CD4-positive, alpha-beta T cell treated with Interleukin-15 for 1 hour (primary cell): ENCODE data around the gene FILIP1.

Experiments used
- DNase-seq: peaks from one replicate; pipeline ENCODE4 v3.0.0-alpha.2; 2020

The FILIP1 gene, protein sequence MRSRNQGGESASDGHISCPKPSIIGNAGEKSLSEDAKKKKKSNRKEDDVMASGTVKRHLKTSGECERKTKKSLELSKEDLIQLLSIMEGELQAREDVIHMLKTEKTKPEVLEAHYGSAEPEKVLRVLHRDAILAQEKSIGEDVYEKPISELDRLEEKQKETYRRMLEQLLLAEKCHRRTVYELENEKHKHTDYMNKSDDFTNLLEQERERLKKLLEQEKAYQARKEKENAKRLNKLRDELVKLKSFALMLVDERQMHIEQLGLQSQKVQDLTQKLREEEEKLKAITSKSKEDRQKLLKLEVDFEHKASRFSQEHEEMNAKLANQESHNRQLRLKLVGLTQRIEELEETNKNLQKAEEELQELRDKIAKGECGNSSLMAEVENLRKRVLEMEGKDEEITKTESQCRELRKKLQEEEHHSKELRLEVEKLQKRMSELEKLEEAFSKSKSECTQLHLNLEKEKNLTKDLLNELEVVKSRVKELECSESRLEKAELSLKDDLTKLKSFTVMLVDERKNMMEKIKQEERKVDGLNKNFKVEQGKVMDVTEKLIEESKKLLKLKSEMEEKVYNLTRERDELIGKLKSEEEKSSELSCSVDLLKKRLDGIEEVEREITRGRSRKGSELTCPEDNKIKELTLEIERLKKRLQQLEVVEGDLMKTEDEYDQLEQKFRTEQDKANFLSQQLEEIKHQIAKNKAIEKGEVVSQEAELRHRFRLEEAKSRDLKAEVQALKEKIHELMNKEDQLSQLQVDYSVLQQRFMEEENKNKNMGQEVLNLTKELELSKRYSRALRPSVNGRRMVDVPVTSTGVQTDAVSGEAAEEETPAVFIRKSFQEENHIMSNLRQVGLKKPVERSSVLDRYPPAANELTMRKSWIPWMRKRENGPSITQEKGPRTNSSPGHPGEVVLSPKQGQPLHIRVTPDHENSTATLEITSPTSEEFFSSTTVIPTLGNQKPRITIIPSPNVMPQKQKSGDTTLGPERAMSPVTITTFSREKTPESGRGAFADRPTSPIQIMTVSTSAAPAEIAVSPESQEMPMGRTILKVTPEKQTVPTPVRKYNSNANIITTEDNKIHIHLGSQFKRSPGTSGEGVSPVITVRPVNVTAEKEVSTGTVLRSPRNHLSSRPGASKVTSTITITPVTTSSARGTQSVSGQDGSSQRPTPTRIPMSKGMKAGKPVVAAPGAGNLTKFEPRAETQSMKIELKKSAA (N-terminal part only)

DNA sequence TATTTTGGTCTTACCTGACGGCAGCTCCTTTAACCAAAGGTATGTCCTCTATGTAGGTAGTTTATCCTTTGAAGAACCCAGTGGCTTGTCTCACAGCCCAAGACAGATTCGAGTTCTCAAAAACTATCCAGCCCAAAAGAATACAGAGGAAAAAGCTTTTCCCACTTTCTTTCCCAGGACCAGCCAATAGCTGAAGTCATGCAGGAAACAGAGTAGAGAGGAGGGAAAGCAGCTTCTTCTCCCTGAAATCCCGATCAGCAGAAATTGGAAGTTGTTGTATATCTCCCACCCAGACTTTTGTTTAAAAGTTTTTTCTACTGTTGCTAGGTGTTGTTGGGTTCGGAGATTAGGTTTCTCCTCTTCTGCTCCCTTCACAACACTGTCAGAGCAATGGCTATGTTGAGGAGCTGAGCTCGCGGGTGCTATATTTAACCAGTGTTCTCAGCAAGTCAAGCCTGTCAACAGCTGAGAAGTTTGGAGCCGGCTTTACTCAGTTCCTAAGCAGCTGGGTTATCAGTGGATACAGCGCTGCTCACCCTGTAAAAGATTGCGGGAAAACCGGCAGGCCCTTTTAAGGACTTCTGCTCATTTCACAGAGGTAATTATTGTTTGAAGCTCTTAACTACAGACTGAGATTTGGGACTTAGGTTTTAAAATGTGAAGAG is at the start of gene FILIP1:
Gene FILIP1 (minus strand): TSS at position 401 of the 665 bp plus-strand sequence. CDS start 78,828 bp downstream, outside the sequence.
- no peak for DNase-seq

DNA sequence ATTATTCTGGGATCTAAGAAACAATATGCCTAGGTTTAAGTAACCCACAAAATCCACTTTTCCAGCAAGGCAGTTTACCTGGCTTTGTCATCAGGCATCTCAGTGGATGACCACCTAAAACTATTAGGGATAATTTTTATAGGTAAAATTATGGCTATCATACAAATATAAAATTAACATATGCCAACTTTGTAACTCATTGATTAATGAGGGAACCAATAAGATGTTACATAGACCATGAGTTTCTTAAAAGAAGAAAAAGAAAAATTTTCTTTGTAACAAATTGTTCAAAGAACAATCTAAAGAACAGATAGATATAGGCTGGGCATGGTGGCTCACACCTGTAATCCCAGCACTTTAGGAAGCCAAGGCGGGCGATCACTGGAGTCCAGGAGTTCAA is 49.7 kb upstream of the FILIP1 start:
- DNase-seq, result no peak

DNA sequence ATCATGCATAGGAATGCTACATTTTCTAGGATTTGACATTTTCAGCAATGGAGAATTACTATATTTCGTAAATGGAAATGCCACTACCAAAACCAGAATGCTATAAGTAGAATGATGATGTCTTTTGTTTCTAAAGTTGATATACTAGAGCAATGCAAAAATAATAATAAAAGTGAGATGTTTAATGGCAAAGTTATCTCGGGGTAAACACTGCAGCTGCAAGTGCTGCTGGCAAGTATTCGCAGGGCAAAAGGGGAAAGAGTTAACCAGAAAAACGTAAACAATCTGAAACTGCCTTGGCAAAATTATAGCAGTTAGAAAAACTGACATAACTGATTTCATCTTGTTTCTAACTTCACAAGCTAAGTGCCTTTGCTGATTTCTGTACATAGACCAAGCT is 45.5 kb upstream of the FILIP1 start:
- DNase-seq, result no peak

DNA sequence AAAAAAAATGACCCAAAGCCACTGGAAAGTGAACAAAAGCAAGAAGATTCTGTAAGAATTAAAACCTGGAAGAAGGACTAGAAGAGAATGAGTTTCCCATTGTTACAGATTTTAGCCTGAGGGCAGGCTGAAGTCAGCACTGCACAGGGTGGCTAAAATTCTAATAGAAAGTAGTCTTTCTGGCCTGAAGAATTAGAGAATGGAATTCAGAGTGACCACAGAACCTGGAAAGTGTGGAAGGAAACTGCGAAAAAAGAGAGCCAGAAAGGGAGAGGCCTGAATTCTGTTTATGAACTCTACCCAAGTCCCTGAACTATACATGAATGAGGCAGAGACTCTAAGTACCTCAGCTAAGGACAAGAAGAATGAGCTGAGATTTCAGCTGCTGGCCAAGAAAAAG is 38.9 kb upstream of the FILIP1 start:
- DNase-seq, result no peak

DNA sequence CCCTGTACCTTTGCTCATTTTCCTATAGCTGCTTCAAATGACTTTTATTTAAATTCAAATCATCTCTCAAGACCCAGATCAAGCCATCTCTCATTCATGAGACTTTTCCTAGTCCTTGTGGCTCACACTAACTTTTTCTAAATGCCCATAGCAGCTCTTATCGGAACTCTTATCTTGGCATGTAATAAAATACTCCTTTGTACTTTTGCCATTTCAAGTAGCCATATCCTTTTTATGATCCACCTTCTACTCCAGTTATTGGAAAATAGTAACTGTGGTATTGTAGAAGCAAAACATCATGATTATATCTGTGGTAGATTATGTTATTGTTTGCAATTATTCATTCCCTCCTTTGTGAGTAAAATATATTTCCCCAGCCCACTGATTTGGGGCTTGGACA is 37.6 kb upstream of the FILIP1 start:
- no peak for DNase-seq

DNA sequence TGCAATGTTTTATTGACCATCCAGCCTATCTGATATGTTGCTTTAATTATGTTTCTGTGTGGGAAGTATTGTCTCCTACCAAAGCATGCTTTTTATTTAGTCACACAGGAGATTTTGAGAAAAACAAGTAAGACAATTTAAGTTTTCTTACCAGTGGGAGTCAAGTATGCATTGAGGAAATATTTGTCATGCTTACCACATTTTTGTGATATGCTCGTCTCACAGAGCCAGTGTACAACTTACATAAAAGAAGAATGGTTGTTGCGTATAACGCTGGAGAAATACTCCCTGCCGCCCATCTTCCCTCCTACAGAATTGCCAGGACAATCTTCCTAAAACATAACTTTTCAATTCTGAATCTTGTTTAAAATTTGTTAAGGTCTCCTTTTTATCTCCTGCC is 37.1 kb upstream of the FILIP1 start:
- DNase-seq, result no peak

DNA sequence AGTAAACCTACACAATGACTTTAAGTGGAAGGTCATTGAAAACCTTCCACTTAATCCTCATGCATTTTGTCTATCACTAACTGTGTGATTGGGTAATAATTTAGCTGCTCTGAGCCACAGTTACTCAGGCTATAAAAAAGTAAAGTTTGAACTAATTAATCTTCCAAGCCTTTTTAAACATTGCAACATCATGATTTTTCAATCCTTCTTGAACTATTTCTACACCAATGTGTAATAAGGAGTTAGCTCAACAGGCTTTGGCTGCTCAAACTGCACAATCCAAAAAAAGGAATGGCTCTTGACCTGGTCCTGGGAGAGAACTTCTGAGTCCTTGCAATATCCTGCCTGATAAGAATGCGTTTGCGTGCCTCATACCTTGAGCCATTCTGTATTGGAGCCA is 34.8 kb upstream of the FILIP1 start:
- DNase-seq, result no peak

DNA sequence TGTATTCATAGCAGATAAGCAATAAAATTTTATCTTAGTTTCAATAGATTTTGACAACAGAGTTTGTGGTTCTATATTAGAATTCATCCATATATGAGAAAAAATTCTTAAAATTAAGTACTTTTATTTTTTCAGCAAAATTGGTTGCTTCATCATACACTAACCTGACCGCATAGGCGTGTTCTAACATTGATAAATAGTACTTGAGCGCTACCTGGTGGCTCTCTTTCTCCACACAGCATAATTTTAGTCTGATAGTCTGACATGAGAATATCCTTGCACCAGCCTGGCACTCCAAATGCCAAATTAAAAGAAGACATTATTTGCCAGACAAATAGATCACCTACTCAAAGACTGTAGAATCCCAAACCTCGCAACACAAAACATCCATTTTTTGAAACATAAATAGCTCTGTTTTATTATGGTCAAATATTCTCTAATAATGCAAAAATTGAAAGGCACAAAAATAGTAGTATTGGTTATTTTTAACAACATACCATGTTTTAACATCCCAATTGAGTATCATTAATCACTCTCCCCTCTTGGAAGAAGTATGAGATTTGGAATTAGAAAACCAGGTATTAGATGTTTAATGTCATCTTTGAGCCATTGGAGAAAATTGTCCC is 33.0 kb upstream of the FILIP1 start:
- peak; percentile 17 for DNase-seq

DNA sequence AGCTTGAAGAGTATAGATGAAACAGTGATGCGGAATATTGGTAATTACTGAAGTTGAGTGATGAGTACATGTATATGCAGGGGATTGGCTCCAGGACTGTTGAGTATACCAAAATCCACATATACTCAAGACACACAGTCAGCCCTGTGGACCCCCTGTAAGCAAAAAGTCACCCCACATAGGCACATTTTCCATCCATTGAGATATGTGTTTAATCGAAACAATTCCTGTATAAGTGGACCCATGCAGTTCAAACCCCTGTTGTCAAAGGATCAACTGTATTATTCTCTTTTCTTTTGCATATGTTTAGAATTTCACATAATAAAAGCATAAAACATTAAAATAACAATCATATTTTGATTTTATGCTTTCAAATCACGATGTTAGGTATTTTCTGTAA is 32.1 kb upstream of the FILIP1 start:
- no peak for DNase-seq

DNA sequence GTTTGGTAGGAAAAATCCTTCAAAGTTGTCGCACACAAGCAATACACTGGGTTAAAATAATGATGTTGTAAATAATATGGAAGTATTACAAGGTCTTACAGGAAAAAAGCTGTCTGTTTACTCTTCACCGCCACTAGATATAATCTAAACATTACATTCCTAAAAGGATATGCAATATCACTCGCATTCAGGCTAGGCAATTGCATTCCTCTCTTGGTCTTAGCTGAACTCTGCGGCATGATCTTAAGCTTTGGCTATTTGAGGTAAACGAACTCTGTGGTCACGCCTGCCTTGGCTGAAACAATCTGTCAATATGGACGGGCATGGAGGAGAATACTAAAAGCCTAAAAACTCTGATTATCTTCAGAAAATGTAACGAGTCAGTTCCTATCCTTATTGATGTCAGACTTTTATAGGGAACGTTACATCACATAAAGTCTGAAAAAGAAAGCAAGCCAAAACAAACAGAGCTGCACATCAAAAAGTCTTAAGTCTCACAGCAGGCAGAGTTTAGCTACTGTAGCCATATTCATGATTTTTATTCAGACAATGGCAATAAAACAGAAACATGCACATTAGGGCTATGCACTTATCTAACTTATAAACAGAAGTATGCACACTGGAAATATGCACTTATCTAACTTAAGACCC is 30.8 kb upstream of the FILIP1 start:
- DNase-seq, result no peak

DNA sequence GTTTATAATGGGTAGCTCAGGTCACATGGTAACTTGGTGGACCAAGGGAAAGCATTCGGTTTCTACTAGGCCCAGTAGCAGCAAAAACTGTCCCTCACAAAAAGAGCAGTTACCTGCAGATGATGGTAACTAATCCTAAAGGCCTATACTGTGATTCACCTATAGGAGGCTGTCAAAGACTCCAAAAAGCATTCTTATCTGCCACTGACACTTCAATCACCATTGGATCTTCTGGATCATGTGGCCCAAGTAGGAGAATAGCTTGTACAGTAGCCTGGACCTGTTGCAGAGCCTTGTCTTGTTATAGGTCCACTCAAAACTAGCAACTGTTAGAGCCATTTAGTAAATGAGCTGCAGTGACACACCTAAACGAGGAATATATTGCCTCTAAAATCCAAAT is 23.2 kb upstream of the FILIP1 start:
- DNase-seq, result no peak

DNA sequence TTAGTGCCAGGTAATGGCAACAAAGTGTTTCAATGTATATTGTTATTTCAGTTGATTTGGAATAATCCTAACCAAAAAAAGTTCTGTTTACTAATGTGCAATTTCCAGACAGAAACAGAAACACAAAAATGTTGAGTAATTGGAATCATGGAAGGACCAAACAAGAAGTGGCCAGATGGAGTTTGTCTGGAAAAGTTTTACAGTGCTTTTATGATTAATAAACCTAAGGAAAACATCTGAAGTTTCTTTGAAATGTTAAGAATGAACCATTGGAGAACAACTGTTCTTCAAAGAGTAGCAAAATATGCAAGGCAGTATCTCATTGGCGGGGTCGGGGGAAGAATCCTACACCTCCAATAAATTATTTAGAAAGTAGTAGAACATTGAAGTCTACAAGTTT is 19.0 kb upstream of the FILIP1 start:
- no peak for DNase-seq

DNA sequence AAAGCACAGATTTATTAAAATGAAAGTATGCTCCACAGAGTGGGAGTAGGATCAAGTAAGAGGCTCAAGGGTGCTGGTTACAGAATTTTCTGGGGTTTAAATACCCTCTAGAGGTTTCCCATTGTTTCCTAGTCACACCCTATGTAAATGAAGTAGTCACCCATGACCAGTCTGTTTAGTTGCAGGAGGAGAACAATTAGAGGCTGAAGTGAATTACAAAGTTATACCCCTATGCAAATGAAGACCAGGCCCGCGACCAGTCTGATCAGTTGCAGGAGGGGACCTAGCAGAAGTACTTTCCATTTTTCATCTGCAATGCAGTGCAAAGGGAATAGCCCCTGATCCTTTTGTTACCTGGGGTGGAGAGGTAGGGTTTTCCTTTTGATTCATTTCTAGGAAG is 11.8 kb upstream of the FILIP1 start:
- no peak for DNase-seq

DNA sequence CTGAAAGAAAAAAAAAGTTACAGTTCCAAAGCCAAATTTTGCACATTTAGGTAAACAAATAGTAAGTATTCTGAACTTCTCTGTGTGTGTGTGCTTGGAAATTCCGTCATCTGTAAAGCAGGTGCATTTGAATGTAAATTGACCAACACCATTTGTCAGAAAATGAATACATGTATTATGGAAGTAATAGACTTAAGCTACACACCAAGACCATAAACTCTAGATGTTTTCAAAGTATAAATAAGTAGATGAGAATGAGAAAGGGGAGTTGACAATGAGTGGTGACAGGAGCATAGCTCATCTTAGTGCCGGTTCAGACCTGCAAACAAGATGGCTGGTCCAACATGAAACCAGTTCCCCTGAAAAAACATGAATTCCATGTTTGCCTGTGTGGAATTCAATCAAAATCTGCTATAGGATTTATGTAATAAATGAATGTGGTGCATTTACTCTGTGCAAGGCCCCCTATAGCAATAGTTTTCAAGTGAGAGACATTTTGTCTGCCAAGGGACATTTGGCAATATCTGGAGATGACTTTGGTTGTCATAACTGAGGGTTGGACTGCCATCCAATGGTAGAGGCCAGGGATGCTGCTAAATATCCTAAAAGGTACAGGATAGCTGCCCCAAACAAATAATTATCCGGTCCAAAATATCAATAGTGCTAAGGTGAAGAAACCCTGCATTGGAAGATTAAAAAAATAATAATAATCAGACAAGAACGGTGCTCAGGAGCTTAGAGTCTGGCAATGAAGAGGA is 11.0 kb upstream of the FILIP1 start:
- DNase-seq, result no peak

DNA sequence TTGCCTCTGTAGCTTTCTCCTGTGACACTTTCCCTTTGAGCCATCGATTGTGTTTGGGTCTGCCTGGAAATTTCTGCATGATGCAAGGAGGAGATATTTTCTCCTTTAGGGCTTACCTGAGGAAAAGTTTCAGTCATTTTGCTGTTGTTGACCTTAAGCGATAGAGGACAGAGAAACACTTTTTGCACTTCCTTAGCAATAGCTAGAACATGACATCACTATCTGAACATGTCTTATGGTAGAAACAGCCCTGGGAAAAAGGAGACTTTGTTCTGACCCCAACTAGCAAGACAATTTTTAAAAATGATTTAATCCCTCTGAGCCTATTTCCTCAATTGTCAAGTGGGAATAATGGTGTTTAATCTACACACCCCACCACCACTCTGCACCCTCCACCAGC is 9.7 kb upstream of the FILIP1 start:
- no peak for DNase-seq

DNA sequence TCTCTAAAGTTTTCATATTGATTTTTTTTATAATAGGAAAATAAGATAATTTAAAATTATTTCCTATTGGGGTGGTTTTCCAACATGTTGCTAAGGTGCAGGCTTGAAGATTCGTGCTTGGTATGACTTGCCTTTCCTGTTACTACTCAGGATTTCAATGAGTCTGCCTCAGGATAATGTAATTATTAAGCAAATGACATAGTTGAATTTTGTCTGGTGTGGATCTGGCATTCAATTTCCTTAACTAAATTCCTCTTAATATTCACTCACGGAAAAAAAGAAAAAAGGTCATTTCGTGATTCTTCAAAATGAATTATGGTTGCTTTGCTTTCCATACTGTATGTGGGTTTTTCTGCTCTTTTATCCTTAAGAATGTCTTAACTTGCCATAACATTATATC is 9.3 kb upstream of the FILIP1 start:
- no peak for DNase-seq

DNA sequence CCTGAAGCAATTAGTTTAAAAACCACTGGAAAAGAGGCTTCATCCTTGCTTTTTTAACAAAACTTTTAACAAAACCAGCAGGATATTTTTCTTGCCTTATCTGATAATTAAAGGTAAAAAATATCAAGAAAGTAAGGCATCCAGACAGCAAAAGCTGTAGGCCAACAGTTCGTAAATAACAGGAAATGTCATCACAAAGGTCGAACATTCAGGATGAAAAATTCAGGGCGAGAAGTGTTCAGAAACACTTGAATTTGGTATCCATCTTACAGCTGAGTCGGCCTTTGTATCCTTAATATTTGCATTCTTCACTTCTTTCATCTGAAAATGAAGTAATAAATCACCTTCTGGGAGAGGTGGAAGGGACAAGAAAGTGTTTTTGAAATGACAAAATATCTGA is 8.2 kb upstream of the FILIP1 start:
- DNase-seq, result no peak

DNA sequence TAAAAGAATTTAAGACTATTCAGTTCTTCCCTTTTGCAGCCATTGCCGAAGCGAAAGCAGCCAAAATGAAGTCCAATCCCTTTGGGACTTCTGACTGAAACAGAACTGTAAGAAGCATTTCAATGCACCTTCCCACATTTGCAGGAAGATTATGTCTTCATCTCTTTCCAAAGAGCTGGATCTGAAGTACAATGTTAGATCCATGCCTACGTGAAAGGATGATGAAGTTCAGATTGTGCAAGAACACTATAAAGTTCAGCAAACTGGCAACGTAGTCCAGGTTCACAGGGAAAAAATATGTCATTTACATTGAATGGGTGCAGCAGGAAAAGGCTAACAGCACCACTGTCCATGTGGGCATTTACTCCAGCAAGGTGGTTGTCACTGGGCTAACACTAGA is 6.0 kb upstream of the FILIP1 start:
- no peak for DNase-seq

DNA sequence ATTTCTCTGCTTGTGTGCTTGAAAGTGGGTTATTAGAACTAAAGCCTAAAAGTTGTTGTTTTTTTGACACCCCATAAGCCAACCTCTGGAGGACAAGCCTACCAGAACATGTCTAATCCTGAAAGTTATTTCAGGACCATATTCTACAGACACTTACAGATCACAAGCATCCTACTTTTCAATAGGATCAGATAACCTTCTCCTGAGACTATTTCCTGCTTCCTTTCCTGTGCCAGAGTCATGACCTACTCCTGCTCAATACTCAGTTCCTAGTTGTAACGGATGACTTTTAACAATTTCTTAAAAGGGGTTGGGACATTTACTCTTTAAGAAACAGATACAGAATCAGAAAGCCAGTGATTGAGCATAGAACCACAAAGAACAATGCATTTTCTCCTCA is 5.3 kb upstream of the FILIP1 start:
- DNase-seq, result no peak

DNA sequence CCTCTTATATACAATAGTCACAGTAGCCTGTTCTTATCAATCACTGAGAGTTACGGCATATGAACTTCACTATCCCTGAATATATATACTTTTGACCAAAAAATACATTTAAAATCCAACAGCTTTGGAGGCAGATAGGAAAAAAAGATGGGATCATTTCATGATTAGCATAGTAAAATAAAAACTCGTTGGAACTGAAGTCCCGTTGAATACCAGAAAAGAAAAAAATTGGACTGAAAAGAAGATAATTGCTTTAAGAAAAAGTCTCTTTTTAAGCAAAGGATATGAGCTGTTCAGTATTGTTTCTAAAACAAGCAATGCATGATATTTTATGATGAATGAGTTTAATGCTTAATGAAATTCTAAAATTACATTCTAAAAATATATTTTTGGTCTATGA is 4.4 kb upstream of the FILIP1 start:
- no peak for DNase-seq

DNA sequence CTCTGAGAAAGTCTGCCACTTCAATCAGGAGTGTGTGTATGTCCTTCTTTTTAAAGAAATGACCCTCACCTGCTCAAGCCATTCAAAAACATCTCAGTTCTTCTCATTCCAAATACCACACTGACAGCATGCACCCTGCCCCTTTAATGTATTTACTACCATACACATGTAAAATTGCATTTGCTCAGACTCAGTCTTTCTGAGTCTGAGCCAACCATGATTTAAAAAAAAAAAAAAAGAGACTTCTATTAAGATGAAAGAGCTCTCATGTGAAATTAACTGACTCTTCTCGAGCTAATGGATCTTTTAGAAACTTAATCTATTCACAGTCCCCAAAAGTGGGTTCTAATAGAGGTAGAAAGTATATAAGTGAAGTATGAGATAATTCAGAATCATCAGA is 1.4 kb upstream of the FILIP1 start:
- no peak for DNase-seq
